RWPE1 (cell line): Measurements from ENCODE around the gene CLASP2.

Experiments
- CTCF ChIA-PET: fragments of 350-600 bp; sonication (Branson Sonifier 250); formaldehyde crosslinking; extraction: SDS; loops from one replicate; lab custom pipeline; 2021; lab: Yijun Ruan, JAX
- POLR2A ChIA-PET: fragments of 400-600 bp; formaldehyde crosslinking; extraction: SDS; loops from one replicate; lab custom pipeline; 2020; ENCODE audit warnings: antibody characterized with exemption; ENCODE audit not compliant: low non-redundant PET; lab: Yijun Ruan, JAX
- DNase-seq: peaks from one replicate; pipeline ENCODE4 v3.0.0; 2012; ENCODE audit warnings: low spot score
- H3K27ac ChIP-seq: fragments of 450-650 bp; 2 replicates; pipeline ENCODE4 v1.5.1; 2017
- CTCF ChIP-seq: fragments of 450-650 bp; conservative IDR thresholded peaks from 2 replicates; pipeline ENCODE4 v1.5.1; 2017; ENCODE audit warnings: low read depth, mild to moderate bottlenecking

Gene CLASP2

GRCh38 chr3:33746416-33747116 is 28.5 kb upstream of the CLASP2 start:
- no peak overlapping the region for H3K27ac ChIP-seq
- ChIA-PET POLR2A (no interaction called here), CTCF (no interaction called here)
- no peak for TF ChIP-seq CTCF
- DNase-seq = no peak

- H3K27ac ChIP-seq = no peak overlapping the region
- TF ChIP-seq CTCF = no peak
- DNase-seq = no peak
- POLR2A ChIA-PET = no interaction called here
- CTCF ChIA-PET = no interaction called here
Observed at GRCh38 chr3:33737146-33737545, 19.1 kb upstream of the CLASP2 start.

- TF ChIP-seq CTCF = peak; percentile 27; the same call in 1 of the 2 replicates
- CTCF ChIA-PET = no interaction called here
Observed at GRCh38 chr3:33732394-33732793, 14.3 kb upstream of the CLASP2 start.

GRCh38 chr3:33729993-33730392 is 11.9 kb upstream of the CLASP2 start:
- TF ChIP-seq CTCF = no peak
- ChIA-PET POLR2A (no interaction called here), CTCF (no interaction called here)
- H3K27ac ChIP-seq = no peak overlapping the region
- DNase-seq = no peak

More at GRCh38 chr3:33732394-33732793, 14.3 kb upstream of the CLASP2 start:
- no peak overlapping the region for H3K27ac ChIP-seq
- POLR2A ChIA-PET = no interaction called here
- no peak for DNase-seq

GRCh38 chr3:33724256-33724655 is 6.2 kb upstream of the CLASP2 start:
- TF ChIP-seq CTCF = no peak
- DNase-seq = no peak
- CTCF ChIA-PET = no interaction called here
- POLR2A ChIA-PET = no interaction called here
- H3K27ac ChIP-seq = no peak overlapping the region

GRCh38 chr3:33722626-33723370 is 4.7 kb upstream of the CLASP2 start:
- TF ChIP-seq CTCF = no peak
- CTCF ChIA-PET = no interaction called here
- no peak for DNase-seq
- POLR2A ChIA-PET = no interaction called here
- no peak overlapping the region for H3K27ac ChIP-seq
